ENCODE results near the gene DNHD1. TPM values are rescaled to one million over a fixed set of nuclear protein-coding genes. Genes with fewer than 3 reads are reported as not detected.

The DNHD1 gene
- total and polyA plus RNA-seq, 2 of the 8 experiments (the other 6 are each of a cell fraction or from before 2014, with no cell fraction given), result 5.0 to 6.8 TPM

GRCh38 chr11:6566704-6567370 is 69.8 kb downstream of the DNHD1 start:
- WGBS, 2 experiments (ENCODE audit: extremely low coverage in 1 of 2, insufficient coverage in 1 of 2, insufficient read length in 1 of 2, insufficient replicate concordance in 2 of 2, low coverage in 1 of 2, low lambda C conversion rate in 2 of 2, missing lambda C conversion rate in 1 of 2), result 88% methylated on average over 13 of the region's 13 CpGs; no CpG with 5 or more reads in 1 of the 2 experiments
- TF ChIP-seq CTBP2 (IDR thresholded peaks at IDR 0.05; ENCODE audit: borderline replicate concordance, insufficient read depth, insufficient read length, low read length) (no peak), USF2 (IDR thresholded peaks at IDR 0.05; ENCODE audit: low read length) (no peak), CHD1 (IDR thresholded peaks at IDR 0.05; ENCODE audit: low read depth, low read length) (no peak), NRF1 (IDR thresholded peaks at IDR 0.05; ENCODE audit: low read depth, low read length) (no peak), POLR2A (IDR thresholded peaks at IDR 0.05; ENCODE audit: control extremely low read depth in 1 of 2, low read depth in 2 of 2, low read length in 2 of 2) (no peak), SP4 (IDR thresholded peaks at IDR 0.05; ENCODE audit: low read length) (no peak), TAF7 (optimal IDR thresholded peaks at IDR 0.05; ENCODE audit: borderline replicate concordance, low read depth, low read length) (no peak), SUZ12 (IDR thresholded peaks at IDR 0.05; ENCODE audit: low read length) (no peak), SIN3A (conservative IDR thresholded peaks at IDR 0.05 in 1 of 2, IDR thresholded peaks at IDR 0.05 in 1 of 2; ENCODE audit: low read depth in 1 of 2, low read length in 2 of 2) (no peak), RFX5 (IDR thresholded peaks at IDR 0.05; ENCODE audit: borderline replicate concordance, low read depth, low read length) (no peak)

More at GRCh38 chr11:6566704-6567370, 69.8 kb downstream of the DNHD1 start:
- Histone ChIP-seq H3K9ac (replicated peaks in 1 of 4; ENCODE audit: extremely low read depth in 1 of 4, low read depth in 3 of 4, low read length in 3 of 4) (no peak overlapping the region), H3K4me1 (replicated peaks in 1 of 4; ENCODE audit: control insufficient read depth in 3 of 4, insufficient read depth in 4 of 4, low read length in 3 of 4) (peaks cover 0 to 9% (median 4%) of the 10 kb centered on the region in 4 experiments; a peak in 5 of 7 replicates), H2BK20ac (ENCODE audit: low read length) (no peak overlapping the region), H4K5ac (ENCODE audit: insufficient read length, low read depth, low read length) (no peak overlapping the region), H3K36me3 (ENCODE audit: control insufficient read depth in 2 of 4, insufficient read depth in 4 of 4, low read length in 3 of 4) (no peaks in the 10 kb centered on the region), H2BK5ac (ENCODE audit: low read depth, low read length) (no peak overlapping the region), H3K23me2 (ENCODE audit: low read depth, low read length) (no peaks in the 10 kb centered on the region; the same call in 1 of the 2 replicates), H2AK5ac (ENCODE audit: low read depth, low read length) (no peak overlapping the region), H4K20me1 (replicated peaks in 1 of 2; ENCODE audit: control insufficient read depth in 1 of 2, insufficient read depth in 2 of 2, low read length in 2 of 2) (no peaks in the 10 kb centered on the region), H3K14ac (ENCODE audit: insufficient read length) (no peak overlapping the region), H2BK120ac (replicated peaks; ENCODE audit: low read depth, low read length) (no peak overlapping the region), H3K4ac (replicated peaks; ENCODE audit: insufficient read length, low read depth, low read length) (no peak overlapping the region), H3K79me2 (ENCODE audit: control insufficient read depth in 1 of 2, insufficient read depth in 2 of 2, low read length in 2 of 2) (no peaks in the 10 kb centered on the region), H3K27me3 (replicated peaks in 1 of 4; ENCODE audit: control insufficient read depth in 3 of 4, extremely low read depth in 1 of 4, insufficient read depth in 3 of 4, low read length in 3 of 4) (no peaks in the 10 kb centered on the region), H3K56ac (replicated peaks; ENCODE audit: insufficient read length, low read depth, low read length) (no peak overlapping the region), H4K8ac (ENCODE audit: extremely low read depth, insufficient read depth, low read length) (peak overlapping the region; percentile 21; the same call in 1 of the 2 replicates), H4K91ac (replicated peaks; ENCODE audit: insufficient read length, low read length) (no peak overlapping the region), H3K79me1 (ENCODE audit: low read depth, low read length) (no peaks in the 10 kb centered on the region), H2BK15ac (ENCODE audit: low read length) (no peak overlapping the region), H3K18ac (ENCODE audit: extremely low read depth, low read length) (no peak overlapping the region), H3K4me3 (ENCODE audit: extremely low read depth in 1 of 4, insufficient read depth in 2 of 4, low read depth in 3 of 4, low read length in 4 of 4) (no peak overlapping the region), H2BK12ac (ENCODE audit: low read depth, low read length) (no peak overlapping the region), H3K9me3 (ENCODE audit: insufficient read depth in 2 of 2, low read depth in 1 of 2, low read length in 1 of 2) (no peaks in the 10 kb centered on the region), H3K4me2 (ENCODE audit: insufficient read depth in 1 of 2, low read depth in 2 of 2, low read length in 2 of 2) (no peak overlapping the region), H3K23ac (ENCODE audit: insufficient read length) (no peak overlapping the region), H3K27ac (ENCODE audit: low read depth, low read length) (no peak overlapping the region), H2AFZ (ENCODE audit: low read length) (no peak overlapping the region)
- FAIRE-seq, result no peak
- ChIA-PET CTCF (ENCODE audit: partially characterized antibody) (interaction anchor here (1.6 kb wide), 1 partner anchor 101 kb away, joined by 3 read pairs; no protein-coding TSS in a partner anchor), POLR2A (ENCODE audit: partially characterized antibody) (no interaction called here)
- DNase-seq (ENCODE audit: low read depth in 1 of 2, low spot score in 2 of 2), result no peak

All from H1 (cell line).